B cell (primary cell): ENCODE measurements around the gene MYL6. TPM values are rescaled to one million over a fixed set of nuclear protein-coding genes. Genes with fewer than 3 reads are reported as not detected.

Source experiments
- ATAC-seq: fragments of 200-7000 bp; cut with Tn5 transposase; one replicate; pipeline ENCODE4 v1.10.0; 2021; ENCODE audit warnings: low read depth, mild to moderate bottlenecking, moderate number of reproducible peaks, moderate library complexity
- CTCF ChIA-PET: fragments of 350-600 bp; sonication (Branson Sonifier 250); formaldehyde crosslinking; loops from one replicate; lab custom pipeline; 2021; ENCODE audit warnings: antibody characterized with exemption, inconsistent platforms; lab: Charles Lee
- POLR2A ChIA-PET: fragments of 350-600 bp; sonication (Branson Sonifier 250); formaldehyde crosslinking; loops from one replicate; lab custom pipeline; 2021; ENCODE audit warnings: antibody characterized with exemption; lab: Charles Lee
- DNase-seq: peaks from one replicate; pipeline ENCODE4 v3.0.0; 2013
- H2AFZ ChIP-seq: 2 replicates; pipeline ENCODE4 v1.6.1; 2012; ENCODE audit warnings: mild to moderate bottlenecking, low read depth, low read length; ENCODE audit not compliant: insufficient read depth, poor library complexity, severe bottlenecking
- H3K27ac ChIP-seq, 2 donors: 1 replicate in 1 of 2; 2 replicates in 1 of 2; pipeline ENCODE4 v1.5.1; 2012 to 2013; ENCODE audit warnings: low read length in 2 of 2, mild to moderate bottlenecking in 2 of 2, moderate library complexity in 1 of 2
- H3K27me3 ChIP-seq, 4 experiments: fragments of 200-600 bp in 1 of 4; sonication (generic) in 1 of 4; replicated peaks in 1 of 4; 1 replicate in 2 of 4; 2 replicates in 2 of 4; pipeline versions ENCODE4 v1.6.1 to v1.7.0; 2013 to 2016; ENCODE audit warnings: low read length in 3 of 4, mild to moderate bottlenecking in 2 of 4, mixed read lengths in 1 of 4, moderate library complexity in 1 of 4; ENCODE audit not compliant: insufficient read depth in 4 of 4, control insufficient read depth in 3 of 4; ENCODE audit errors: control extremely low read depth in 1 of 4
- H3K36me3 ChIP-seq, 2 experiments: replicated peaks in 1 of 2; 1 replicate in 1 of 2; 2 replicates in 1 of 2; pipeline versions ENCODE4 v1.6.1 to v1.7.1; 2013; ENCODE audit warnings: low read length in 1 of 2; ENCODE audit not compliant: insufficient read depth in 2 of 2, control insufficient read depth in 1 of 2; ENCODE audit errors: control extremely low read depth in 1 of 2, extremely low read depth in 1 of 2
- H3K4me1 ChIP-seq, 2 donors: fragments of 200-600 bp in 1 of 2; sonication (generic) in 1 of 2; 1 replicate in 1 of 2; 2 replicates in 1 of 2; pipeline versions ENCODE4 v1.5.1 to v1.6.1; 2013 to 2017; ENCODE audit warnings: low read length in 2 of 2; ENCODE audit not compliant: control insufficient read depth in 2 of 2, insufficient read depth in 2 of 2
- H3K4me2 ChIP-seq: replicated peaks from 2 replicates; pipeline ENCODE3; 2012; ENCODE audit warnings: mild to moderate bottlenecking, low read depth, low read length; ENCODE audit not compliant: poor library complexity, severe bottlenecking
- H3K4me3 ChIP-seq, 5 experiments: fragments of 200-600 bp in 1 of 5; sonication (generic) in 1 of 5; 1 replicate in 3 of 5; 2 replicates in 2 of 5; pipeline versions ENCODE4 v1.5.1 to v1.7.0; 2011 to 2016; ENCODE audit warnings: low read length in 4 of 5, mild to moderate bottlenecking in 4 of 5, low read depth in 2 of 5, control low read depth in 1 of 5, moderate library complexity in 1 of 5; ENCODE audit not compliant: insufficient read depth in 1 of 5; ENCODE audit errors: control extremely low read depth in 1 of 5, extremely low read depth in 1 of 5
- H3K79me2 ChIP-seq: fragments of 200-600 bp; sonication (generic); one replicate; pipeline ENCODE4 v1.6.0; 2016; ENCODE audit warnings: low read length; ENCODE audit not compliant: control insufficient read depth, insufficient read depth
- H3K9ac ChIP-seq: fragments of 200-600 bp; sonication (generic); 2 replicates; pipeline ENCODE4 v1.6.1; 2017; ENCODE audit warnings: mild to moderate bottlenecking, low read length, moderate library complexity
- H3K9me3 ChIP-seq, 3 donors: one replicate each; pipeline versions ENCODE4 v1.6.1 to v1.7.1; 2013; ENCODE audit warnings: low read length in 2 of 3; ENCODE audit not compliant: control insufficient read depth in 2 of 3, insufficient read depth in 1 of 3; ENCODE audit errors: control extremely low read depth in 1 of 3
- H4K20me1 ChIP-seq: 2 replicates; pipeline ENCODE4 v1.6.0; 2012; ENCODE audit warnings: mild to moderate bottlenecking, low read length; ENCODE audit not compliant: insufficient read depth, control insufficient read depth, poor library complexity, severe bottlenecking
- H3K27ac Mint-ChIP-seq: one replicate; pipeline ENCODE4 v1.8.0; 2021; ENCODE audit warnings: mixed read lengths
- H3K27me3 Mint-ChIP-seq: one replicate; pipeline ENCODE4 v1.8.0; 2021; ENCODE audit warnings: mixed read lengths
- H3K4me1 Mint-ChIP-seq: one replicate; pipeline ENCODE4 v1.8.0; 2021; ENCODE audit warnings: mixed read lengths
- H3K4me3 Mint-ChIP-seq: one replicate; pipeline ENCODE4 v1.8.0; 2021; ENCODE audit warnings: mixed read lengths
- H3K9me3 Mint-ChIP-seq: one replicate; pipeline ENCODE4 v1.8.0; 2022; ENCODE audit warnings: mixed read lengths; ENCODE audit not compliant: insufficient read depth
- EZH2 ChIP-seq: IDR thresholded peaks from 2 replicates; pipeline ENCODE4 v1.6.1; 2012; ENCODE audit warnings: borderline replicate concordance, low read depth, mild to moderate bottlenecking, moderate library complexity, low read length; ENCODE audit not compliant: insufficient read depth, poor library complexity, severe bottlenecking
- WGBS: methylation state at CpG from one replicate; pipeline ENCODE4 v1.1.5; 2013; ENCODE audit warnings: missing lambda C conversion rate; ENCODE audit not compliant: insufficient coverage; 5-methylcytosine and 5-hydroxymethylcytosine counted together
- intact Hi-C: fragments of 100-400 bp; cut with micrococcal nuclease; formaldehyde crosslinking; loops from one replicate; pipeline ENCODE4 v1.10.0; 2022
- polyA plus RNA-seq: library from polyadenylated mRNA; depleted of rRNA; stranded (reverse); fragments of >200 nt; gene quantifications from 2 replicates; pipeline ENCODE4 v1.2.3, GENCODE V29; 2012
- total RNA-seq, 2 donors: library from RNA; stranded (reverse); fragments of 120-200 nt in 1 of 2; gene quantifications; 1 replicate in 1 of 2; 2 replicates in 1 of 2; pipeline versions ENCODE4 v1.2.3 to v1.2.4, GENCODE V29; 2013 to 2022
- TF ChIP-seq, protein P1 (sequence below): fragments of 200-600 bp; IDR thresholded peaks from one replicate; pipeline ENCODE4 v1.8.0; 2022; ENCODE audit warnings: antibody characterized with exemption, mild to moderate bottlenecking

The MYL6 gene
- total and polyA plus RNA-seq, 2 donors (not counting 1 experiment from before 2014, with no cell fraction given) = 675 to 711 TPM

DNA sequence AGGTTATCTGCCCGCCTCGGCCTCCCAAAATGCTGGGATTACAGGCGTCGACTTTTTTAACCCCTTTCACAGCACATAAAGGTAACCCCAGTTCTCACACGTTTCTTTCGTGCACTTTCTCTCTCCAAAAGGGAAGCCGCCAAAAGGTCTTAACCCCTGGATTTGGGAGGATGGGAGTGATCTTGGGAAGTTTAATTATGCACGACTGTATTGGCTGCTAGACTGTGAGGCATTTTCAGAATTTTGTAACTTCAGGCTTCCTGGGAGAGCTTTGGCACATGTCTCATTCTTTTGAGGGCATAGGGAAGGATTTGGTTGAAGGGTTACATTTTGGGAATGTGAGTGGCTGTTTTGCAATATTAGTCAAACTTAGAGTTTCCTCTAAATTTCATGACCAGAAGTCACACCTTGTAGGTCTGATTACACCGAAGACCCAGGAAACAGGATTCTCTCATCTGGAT, 32.6 kb downstream of the MYL6 start:
- no peak overlapping the region for H2AFZ ChIP-seq
- H3K79me2 ChIP-seq = peaks cover 29% of the 10 kb centered on the region
- peaks cover 19 to 34% of the 10 kb centered on the region in 2 donors for H3K4me1 ChIP-seq
- peak overlapping the region in 4 of 5 experiments; percentile 80 to 89 (median 86) for H3K4me3 ChIP-seq
- no peaks in the 10 kb centered on the region for H3K9me3 Mint-ChIP-seq
- ChIA-PET POLR2A (interaction anchor here (0.7 to 3.2 kb wide), 4 partner anchors 31 to 259 kb away, joined by 4 to 35 read pairs (median 6); partner anchors contain the start of genes ESYT1 and RNF41), CTCF (interaction anchor here (0.7 to 6.7 kb wide), 13 partner anchors 11 to 496 kb away, joined by 3 to 247 read pairs (median 8); partner anchors contain the start of genes ANKRD52, ESYT1, MYL6B and NABP2)
- no peaks in the 10 kb centered on the region for H3K27me3 ChIP-seq
- ATAC-seq = no peak
- intact Hi-C loops = loop anchor here (2.0 to 5.0 kb wide), 3 partner anchors 127 to 257 kb away; partner anchors contain the start of genes CNPY2, SUOX and TIMELESS
- H3K36me3 ChIP-seq = peaks cover 0 to 10% of the 10 kb centered on the region in 2 experiments
- H3K27ac ChIP-seq = peak overlapping the region; percentile 75 to 86
- no peaks in the 10 kb centered on the region for H4K20me1 ChIP-seq
- H3K4me2 ChIP-seq = peak overlapping the region; percentile 99
- peak overlapping the region; percentile 92 for H3K9ac ChIP-seq
- H3K27me3 Mint-ChIP-seq = no peaks in the 10 kb centered on the region
- H3K4me1 Mint-ChIP-seq = peaks cover 49% of the 10 kb centered on the region
- TF ChIP-seq, protein P1, sequence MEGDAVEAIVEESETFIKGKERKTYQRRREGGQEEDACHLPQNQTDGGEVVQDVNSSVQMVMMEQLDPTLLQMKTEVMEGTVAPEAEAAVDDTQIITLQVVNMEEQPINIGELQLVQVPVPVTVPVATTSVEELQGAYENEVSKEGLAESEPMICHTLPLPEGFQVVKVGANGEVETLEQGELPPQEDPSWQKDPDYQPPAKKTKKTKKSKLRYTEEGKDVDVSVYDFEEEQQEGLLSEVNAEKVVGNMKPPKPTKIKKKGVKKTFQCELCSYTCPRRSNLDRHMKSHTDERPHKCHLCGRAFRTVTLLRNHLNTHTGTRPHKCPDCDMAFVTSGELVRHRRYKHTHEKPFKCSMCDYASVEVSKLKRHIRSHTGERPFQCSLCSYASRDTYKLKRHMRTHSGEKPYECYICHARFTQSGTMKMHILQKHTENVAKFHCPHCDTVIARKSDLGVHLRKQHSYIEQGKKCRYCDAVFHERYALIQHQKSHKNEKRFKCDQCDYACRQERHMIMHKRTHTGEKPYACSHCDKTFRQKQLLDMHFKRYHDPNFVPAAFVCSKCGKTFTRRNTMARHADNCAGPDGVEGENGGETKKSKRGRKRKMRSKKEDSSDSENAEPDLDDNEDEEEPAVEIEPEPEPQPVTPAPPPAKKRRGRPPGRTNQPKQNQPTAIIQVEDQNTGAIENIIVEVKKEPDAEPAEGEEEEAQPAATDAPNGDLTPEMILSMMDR = no peak
- TF ChIP-seq EZH2 = no peak
- DNase-seq = peak; percentile 26
- H3K27ac Mint-ChIP-seq = peak overlapping the region; percentile 97
- H3K9me3 ChIP-seq = no peaks in the 10 kb centered on the region
- WGBS = 23% methylated on average over 1 of the region's 9 CpGs
- H3K4me3 Mint-ChIP-seq = peak overlapping the region; percentile 98

DNA sequence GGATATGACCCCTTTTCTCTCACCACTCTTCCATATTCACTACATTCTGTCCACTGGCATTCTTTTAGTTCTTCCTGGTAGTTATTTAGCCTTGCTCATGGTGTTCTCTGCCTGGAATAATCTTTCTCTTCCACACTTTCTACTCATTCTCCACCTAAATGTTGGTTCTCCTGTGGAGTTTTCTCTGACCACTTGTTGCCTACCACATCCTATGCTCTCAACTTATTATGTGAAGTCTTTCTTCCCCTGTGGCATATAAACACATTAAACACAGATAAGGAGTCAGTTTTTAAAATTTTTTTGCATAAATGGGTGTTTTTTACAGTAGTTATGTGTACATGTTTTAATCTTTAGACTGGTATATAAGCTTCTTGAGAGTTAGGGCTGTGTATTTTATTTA, 34.4 kb downstream of the MYL6 start:
- ATAC-seq = no peak
- no peak overlapping the region for H3K4me3 ChIP-seq
- no peak overlapping the region for H3K9ac ChIP-seq
- POLR2A ChIA-PET = interaction anchor here (0.8 to 1.2 kb wide), 2 partner anchors 15 to 29 kb away, joined by 3 to 6 read pairs; partner anchors contain the start of gene RNF41
- no peak overlapping the region for H3K27ac ChIP-seq
- H3K4me1 Mint-ChIP-seq = peaks cover 39% of the 10 kb centered on the region
- peaks cover 15 to 28% of the 10 kb centered on the region in 2 donors for H3K4me1 ChIP-seq
- H2AFZ ChIP-seq = peak overlapping the region; percentile 4
- H4K20me1 ChIP-seq = no peaks in the 10 kb centered on the region
- no peak overlapping the region for H3K27ac Mint-ChIP-seq
- peak overlapping the region; percentile 27 for H3K4me3 Mint-ChIP-seq
- intact Hi-C loops = loop anchor here (2.0 to 5.0 kb wide), 5 partner anchors 16 to 308 kb away; partner anchors contain the start of genes CNPY2, COQ10A and TIMELESS
- TF ChIP-seq, protein P1 = no peak
- no peak for TF ChIP-seq EZH2
- H3K36me3 ChIP-seq = no peaks in the 10 kb centered on the region
- H3K27me3 Mint-ChIP-seq = no peaks in the 10 kb centered on the region
- no peak for DNase-seq
- H3K4me2 ChIP-seq = no peak overlapping the region
- no peaks in the 10 kb centered on the region for H3K9me3 Mint-ChIP-seq
- no peaks in the 10 kb centered on the region for H3K9me3 ChIP-seq
- CTCF ChIA-PET = interaction anchor here (0.8 to 6.7 kb wide), 17 partner anchors 9 to 454 kb away, joined by 3 to 247 read pairs (median 6); partner anchors contain the start of genes ANKRD52, ESYT1, NABP2 and RNF41
- H3K27me3 ChIP-seq = no peaks in the 10 kb centered on the region
- H3K79me2 ChIP-seq = peaks cover 16% of the 10 kb centered on the region
